WTC11 (cell line): ENCODE measurements around the gene SNX6. TPM values are rescaled to one million over a fixed set of nuclear protein-coding genes. Genes with fewer than 3 reads are reported as not detected.
"Not testable (repeated sequence)": the region's sequence is repeated elsewhere in the genome, so short reads cannot be mapped to it uniquely, and the experiment has no call there.

Source experiments
- ATAC-seq: fragments of 200-7000 bp; cut with Tn5 transposase; 2 replicates; pipeline ENCODE4 v1.10.0; 2021; ENCODE audit warnings: mild to moderate bottlenecking, moderate library complexity
- CTCF ChIA-PET: fragments of 300-600 bp; sonication (Branson Sonifier 250); formaldehyde crosslinking; loops from one replicate; lab custom pipeline; 2021; ENCODE audit warnings: antibody characterized with exemption; lab: Charles Lee
- POLR2A ChIA-PET: fragments of 350-600 bp; sonication (Branson Sonifier 250); formaldehyde crosslinking; loops from one replicate; lab custom pipeline; 2021; ENCODE audit warnings: antibody characterized with exemption; lab: Charles Lee
- DNase-seq: peaks from one replicate; pipeline ENCODE4 v3.0.0; 2021; ENCODE audit warnings: low spot score
- H3K27ac Mint-ChIP-seq: 2 replicates; pipeline ENCODE4 v1.8.0; 2021; ENCODE audit warnings: mixed read lengths
- H3K27me3 Mint-ChIP-seq: 2 replicates; pipeline ENCODE4 v1.8.0; 2021; ENCODE audit warnings: low read depth, mild to moderate bottlenecking, moderate library complexity, mixed read lengths
- H3K36me3 Mint-ChIP-seq: 2 replicates; pipeline ENCODE4 v1.8.0; 2021; ENCODE audit warnings: mixed read lengths
- H3K4me1 Mint-ChIP-seq: 2 replicates; pipeline ENCODE4 v1.8.0; 2022; ENCODE audit warnings: mixed read lengths
- H3K4me3 Mint-ChIP-seq: 2 replicates; pipeline ENCODE4 v1.8.0; 2021; ENCODE audit warnings: mild to moderate bottlenecking, moderate library complexity, mixed read lengths
- H3K9me3 Mint-ChIP-seq: 2 replicates; pipeline ENCODE4 v1.8.0; 2021; ENCODE audit warnings: mixed read lengths
- ATF1 ChIP-seq: sonication (generic); formaldehyde crosslinking; IDR thresholded peaks from 2 replicates; pipeline ENCODE4 v1.8.1; 2023; ENCODE audit warnings: mild to moderate bottlenecking, moderate library complexity, missing genetic modification reagents
- ATF6 ChIP-seq: sonication (generic); formaldehyde crosslinking; IDR thresholded peaks from 2 replicates; pipeline ENCODE4 v1.8.1; 2023; ENCODE audit warnings: mild to moderate bottlenecking, missing genetic modification reagents
- CBFB ChIP-seq: sonication (generic); formaldehyde crosslinking; IDR thresholded peaks from 2 replicates; pipeline ENCODE4 v1.8.1; 2022; ENCODE audit warnings: mild to moderate bottlenecking, low read depth, missing genetic modification reagents
- FOXP1 ChIP-seq: sonication (generic); formaldehyde crosslinking; IDR thresholded peaks from 2 replicates; pipeline ENCODE4 v1.8.0; 2022; ENCODE audit warnings: missing genetic modification reagents, mild to moderate bottlenecking, moderate library complexity, borderline replicate concordance
- GRHL2 ChIP-seq: fragments of 250-450 bp; sonication (Bioruptor Pico); IDR thresholded peaks from 2 replicates; pipeline ENCODE4 v1.8.0; 2022; ENCODE audit warnings: mild to moderate bottlenecking, moderate library complexity; ENCODE audit not compliant: insufficient replicate concordance, severe bottlenecking
- GTF2I ChIP-seq: fragments of 250-450 bp; sonication (Bioruptor Pico); conservative IDR thresholded peaks from 2 replicates; pipeline ENCODE4 v1.4.0; 2021; ENCODE audit warnings: mild to moderate bottlenecking
- JAZF1 ChIP-seq: fragments of 250-450 bp; sonication (Bioruptor Pico); IDR thresholded peaks from 2 replicates; pipeline ENCODE4 v1.9.0; 2021; ENCODE audit warnings: moderate library complexity, mild to moderate bottlenecking, inconsistent platforms
- MXD4 ChIP-seq: fragments of 250-450 bp; sonication (Bioruptor Pico); IDR thresholded peaks from 2 replicates; pipeline ENCODE4 v1.8.0; 2021; ENCODE audit warnings: mild to moderate bottlenecking, moderate library complexity, borderline replicate concordance
- NR2C2 ChIP-seq: sonication (generic); formaldehyde crosslinking; IDR thresholded peaks from 2 replicates; pipeline ENCODE4 v1.8.0; 2022; ENCODE audit warnings: mild to moderate bottlenecking, missing genetic modification reagents
- PRRX2 ChIP-seq: fragments of 250-450 bp; sonication (Bioruptor Pico); IDR thresholded peaks from 2 replicates; pipeline ENCODE4 v1.8.0; 2021; ENCODE audit warnings: mild to moderate bottlenecking
- RELA ChIP-seq: sonication (generic); formaldehyde crosslinking; IDR thresholded peaks from 2 replicates; pipeline ENCODE4 v1.8.1; 2022; ENCODE audit warnings: missing genetic modification reagents, mild to moderate bottlenecking, borderline replicate concordance
- RORB ChIP-seq: fragments of 250-450 bp; sonication (Bioruptor Pico); IDR thresholded peaks from 2 replicates; pipeline ENCODE4 v1.9.0; 2021; ENCODE audit warnings: mild to moderate bottlenecking
- SMAD4 ChIP-seq: sonication (generic); formaldehyde crosslinking; IDR thresholded peaks from 2 replicates; pipeline ENCODE4 v1.8.0; 2022; ENCODE audit warnings: mild to moderate bottlenecking, missing genetic modification reagents
- SP1 ChIP-seq: sonication (generic); formaldehyde crosslinking; conservative IDR thresholded peaks from 2 replicates; pipeline ENCODE4 v1.8.1; 2022; ENCODE audit warnings: missing genetic modification reagents
- TCF7 ChIP-seq: sonication (generic); formaldehyde crosslinking; IDR thresholded peaks from 2 replicates; pipeline ENCODE4 v1.8.0; 2022; ENCODE audit warnings: mild to moderate bottlenecking, low read depth, missing genetic modification reagents, moderate library complexity
- TEAD1 ChIP-seq: sonication (generic); formaldehyde crosslinking; IDR thresholded peaks from 2 replicates; pipeline ENCODE4 v1.8.0; 2022; ENCODE audit warnings: mild to moderate bottlenecking, missing genetic modification reagents
- USF1 ChIP-seq: sonication (generic); formaldehyde crosslinking; IDR thresholded peaks from 2 replicates; pipeline ENCODE4 v1.8.0; 2022; ENCODE audit warnings: mild to moderate bottlenecking, missing genetic modification reagents
- ZBTB21 ChIP-seq: sonication (generic); formaldehyde crosslinking; IDR thresholded peaks from 2 replicates; pipeline ENCODE4 v1.8.1; 2023; ENCODE audit warnings: mild to moderate bottlenecking, missing genetic modification reagents, borderline replicate concordance
- ZMAT4 ChIP-seq: fragments of 250-450 bp; sonication (Bioruptor Pico); IDR thresholded peaks from 2 replicates; pipeline ENCODE4 v1.9.0; 2021; ENCODE audit warnings: mild to moderate bottlenecking
- total RNA-seq: library from RNA; stranded (reverse); gene quantifications from 3 replicates; pipeline ENCODE4 v1.2.3, GENCODE V29; 2021

The SNX6 gene
- total RNA-seq, 1 experiment from 2014 or later: 51.3 TPM

- TF ChIP-seq NR2C2 (no peak), FOXP1 (CRISPR knock-in tag) (no peak), RELA (CRISPR knock-in tag) (no peak), ATF6 (CRISPR knock-in tag) (no peak), JAZF1 (CRISPR knock-in tag) (no peak)
Measured at GRCh38 chr14:34643361-34643760, 13.4 kb upstream of the SNX6 start (continued).

GRCh38 chr14:34642595-34642994 is 12.6 kb upstream of the SNX6 start:
- Mint-ChIP-seq H3K4me1 (no peaks in the 10 kb centered on the region), H3K36me3 (no peaks in the 10 kb centered on the region), H3K27me3 (no peaks in the 10 kb centered on the region), H3K27ac (no peak overlapping the region), H3K4me3 (no peak overlapping the region), H3K9me3 (0 out of 2 replicates have a peak, but pooled peaks cover 4% of the 10 kb centered on the region)
- no peak for TF ChIP-seq GRHL2 (CRISPR knock-in tag)
- no peak for TF ChIP-seq SP1
- no peak for TF ChIP-seq TCF7 (CRISPR knock-in tag)
- TF ChIP-seq USF1 (CRISPR knock-in tag): no peak
- no peak for TF ChIP-seq GTF2I (CRISPR knock-in tag)
- TF ChIP-seq ATF1 (CRISPR knock-in tag): no peak
- TF ChIP-seq TEAD1 (CRISPR knock-in tag): no peak
- no peak for TF ChIP-seq SMAD4 (CRISPR knock-in tag)
- TF ChIP-seq ZMAT4 (CRISPR knock-in tag): no peak
- ChIA-PET POLR2A (no interaction called here), CTCF (no interaction called here)
- ATAC-seq (no peak), DNase-seq (no peak)

- ChIA-PET POLR2A (no interaction called here), CTCF (no interaction called here)
- ATAC-seq (no peak), DNase-seq (no peak)
- H3K4me1 Mint-ChIP-seq: no peaks in the 10 kb centered on the region
- H3K27me3 Mint-ChIP-seq: no peaks in the 10 kb centered on the region
- no peaks in the 10 kb centered on the region for H3K36me3 Mint-ChIP-seq
- no peak for TF ChIP-seq MXD4
- no peak for TF ChIP-seq ZBTB21 (CRISPR knock-in tag)
- no peak for TF ChIP-seq CBFB (CRISPR knock-in tag)
- no peak for TF ChIP-seq RORB (CRISPR knock-in tag)
- no peak for TF ChIP-seq PRRX2 (CRISPR knock-in tag)
- no peak overlapping the region for H3K27ac Mint-ChIP-seq
- 0 out of 2 replicates have a peak, but pooled peaks cover 4% of the 10 kb centered on the region for H3K9me3 Mint-ChIP-seq
- no peak overlapping the region for H3K4me3 Mint-ChIP-seq
Measured at GRCh38 chr14:34640826-34641225, 10.9 kb upstream of the SNX6 start.

GRCh38 chr14:34634360-34634771 is 4.4 kb upstream of the SNX6 start:
- H3K9me3 Mint-ChIP-seq, ATAC-seq, CTCF ChIA-PET, H3K4me1 Mint-ChIP-seq, H3K27me3 Mint-ChIP-seq, POLR2A ChIA-PET, H3K36me3 Mint-ChIP-seq, H3K4me3 Mint-ChIP-seq, H3K27ac Mint-ChIP-seq, DNase-seq: not testable (repeated sequence)
